ENCODE results near the gene DAO.

DNA sequence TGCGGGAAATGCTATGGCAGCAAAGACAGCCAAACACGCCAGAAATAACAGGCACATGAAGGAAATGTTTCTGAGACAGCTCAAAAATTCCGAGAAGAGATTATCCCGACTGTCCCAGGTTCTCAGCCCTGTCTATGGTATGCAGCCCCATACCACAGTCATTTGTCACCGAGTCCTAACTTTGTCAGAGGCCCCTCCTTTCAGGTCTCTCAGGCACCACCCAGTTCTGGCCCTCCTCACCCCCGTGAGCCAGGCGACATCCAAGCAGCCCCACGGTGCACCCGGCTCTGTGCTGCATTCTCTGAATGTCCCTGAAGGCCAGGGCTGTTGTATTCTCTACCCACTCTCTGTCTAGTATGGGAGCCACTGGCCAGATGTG, 46.5 kb upstream of the DAO start:
- no peak for TF ChIP-seq EZH2 (IDR thresholded peaks at IDR 0.05; ENCODE audit: borderline replicate concordance, low read depth, low read length, poor library complexity, severe bottlenecking)
- TF ChIP-seq, protein P1, sequence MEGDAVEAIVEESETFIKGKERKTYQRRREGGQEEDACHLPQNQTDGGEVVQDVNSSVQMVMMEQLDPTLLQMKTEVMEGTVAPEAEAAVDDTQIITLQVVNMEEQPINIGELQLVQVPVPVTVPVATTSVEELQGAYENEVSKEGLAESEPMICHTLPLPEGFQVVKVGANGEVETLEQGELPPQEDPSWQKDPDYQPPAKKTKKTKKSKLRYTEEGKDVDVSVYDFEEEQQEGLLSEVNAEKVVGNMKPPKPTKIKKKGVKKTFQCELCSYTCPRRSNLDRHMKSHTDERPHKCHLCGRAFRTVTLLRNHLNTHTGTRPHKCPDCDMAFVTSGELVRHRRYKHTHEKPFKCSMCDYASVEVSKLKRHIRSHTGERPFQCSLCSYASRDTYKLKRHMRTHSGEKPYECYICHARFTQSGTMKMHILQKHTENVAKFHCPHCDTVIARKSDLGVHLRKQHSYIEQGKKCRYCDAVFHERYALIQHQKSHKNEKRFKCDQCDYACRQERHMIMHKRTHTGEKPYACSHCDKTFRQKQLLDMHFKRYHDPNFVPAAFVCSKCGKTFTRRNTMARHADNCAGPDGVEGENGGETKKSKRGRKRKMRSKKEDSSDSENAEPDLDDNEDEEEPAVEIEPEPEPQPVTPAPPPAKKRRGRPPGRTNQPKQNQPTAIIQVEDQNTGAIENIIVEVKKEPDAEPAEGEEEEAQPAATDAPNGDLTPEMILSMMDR (conservative IDR thresholded peaks at IDR 0.05; ENCODE audit: low read depth, low read length) = no peak
